Prostate gland (tissue), 2 donors: Measurements from ENCODE around the gene LNPEP.

Source experiments
- CTCF ChIP-seq, 4 experiments: fragments of 200-600 bp in 2 of 4; fragments of 450-650 bp in 2 of 4; sonication (generic) in 2 of 4; IDR thresholded peaks; 1 replicate in 3 of 4; 2 replicates in 1 of 4; pipeline ENCODE4 v1.5.1; 2016 to 2019; ENCODE audit warnings: antibody characterized with exemption in 4 of 4, mild to moderate bottlenecking in 2 of 4, moderate library complexity in 2 of 4
- POLR2A ChIP-seq: fragments of 450-650 bp; IDR thresholded peaks from one replicate; pipeline ENCODE4 v1.6.1; 2016; ENCODE audit warnings: antibody characterized with exemption, mild to moderate bottlenecking

- no peak for TF ChIP-seq POLR2A
- no peak for TF ChIP-seq CTCF (IDR thresholded peaks at IDR 0.05)
These were observed 57.9 kb downstream of the LNPEP start for GRCh38 chr5:96993760-96994159.
